ENCODE results near the gene LRRC25. TPM values are rescaled to one million over a fixed set of nuclear protein-coding genes. Genes with fewer than 3 reads are reported as not detected.

The LRRC25 gene
- total and polyA plus RNA-seq, 4 experiments from 2014 or later: 0.07 to 0.91 (median 0.73) TPM; not detected in 1

- Mint-ChIP-seq H3K27me3 (no peaks in the 10 kb centered on the region), H3K36me3 (peaks cover 6 to 14% of the 10 kb centered on the region in 2 donors), H3K27ac (peak overlapping the region; percentile 47 to 92 (median 66)), H3K4me3 (peak overlapping the region; percentile 13 to 71 (median 38)), H3K9me3 (peaks cover 0 to 5% (median 2%) of the 10 kb centered on the region in 8 donors), H3K4me1 (peaks cover 18 to 64% (median 32%) of the 10 kb centered on the region in 4 donors)
- Histone ChIP-seq H3K9me3 (ENCODE audit: control insufficient read depth in 1 of 2, low read length in 2 of 2) (no peaks in the 10 kb centered on the region), H3K27me3 (ENCODE audit: insufficient read depth, low read length) (no peaks in the 10 kb centered on the region), H3K27ac (ENCODE audit: low read depth, low read length) (no peak overlapping the region), H3K4me1 (ENCODE audit: insufficient read depth, low read length) (peaks cover 28% of the 10 kb centered on the region), H3K36me3 (ENCODE audit: insufficient read depth, low read length) (peaks cover 10% of the 10 kb centered on the region), H3K4me3 (ENCODE audit: low read length in 2 of 2) (no peak overlapping the region)
- ChIA-PET CTCF (ENCODE audit: partially characterized antibody) (interaction anchor here (0.6 to 2.8 kb wide), 7 partner anchors 12 to 408 kb away, joined by 3 to 16 read pairs (median 4); no protein-coding TSS in a partner anchor), POLR2A (ENCODE audit: partially characterized antibody) (interaction anchor here (1.0 to 14.5 kb wide), 7 partner anchors 9 to 928 kb away, joined by 3 to 238 read pairs (median 7); partner anchors contain the start of genes PGLS, SSBP4 and UPF1)
- peak in 1 of 5 donors; percentile 40 for DNase-seq
- intact Hi-C loops (cut with micrococcal nuclease): no loop called here
Observed at GRCh38 chr19:18439025-18439909, 41.8 kb upstream of the LRRC25 start.

- H3K27me3 ChIP-seq (ENCODE audit: insufficient read depth, low read length): no peaks in the 10 kb centered on the region
- H3K4me1 Mint-ChIP-seq: peaks cover 18 to 66% (median 32%) of the 10 kb centered on the region in 4 donors
- H3K4me1 ChIP-seq (ENCODE audit: insufficient read depth, low read length): peaks cover 28% of the 10 kb centered on the region
- peak in 1 of 5 donors; percentile 54 for DNase-seq
- peak overlapping the region in 2 of 8 donors; percentile 15 to 17 for H3K4me3 Mint-ChIP-seq
- POLR2A ChIA-PET (ENCODE audit: partially characterized antibody): interaction anchor here (1.0 to 14.5 kb wide), 3 partner anchors 11 to 23 kb away, joined by 3 to 238 read pairs (median 7); partner anchors contain the start of gene SSBP4
- no peaks in the 10 kb centered on the region for H3K27me3 Mint-ChIP-seq
- H3K27ac Mint-ChIP-seq: peak overlapping the region in 3 of 7 donors; percentile 63 to 92 (median 80)
- intact Hi-C loops (cut with micrococcal nuclease): no loop called here
- no peak overlapping the region for H3K4me3 ChIP-seq (ENCODE audit: low read length in 2 of 2)
- H3K9me3 Mint-ChIP-seq: peaks cover 0 to 4% (median 2%) of the 10 kb centered on the region in 8 donors
- peaks cover 2% of the 10 kb centered on the region for H3K36me3 ChIP-seq (ENCODE audit: insufficient read depth, low read length)
- no peak overlapping the region for H3K27ac ChIP-seq (ENCODE audit: low read depth, low read length)
- CTCF ChIA-PET (ENCODE audit: partially characterized antibody): interaction anchor here (1.0 to 2.8 kb wide), 5 partner anchors 13 to 409 kb away, joined by 3 to 16 read pairs (median 5); no protein-coding TSS in a partner anchor
- H3K9me3 ChIP-seq (ENCODE audit: control insufficient read depth in 1 of 2, low read length in 2 of 2): no peaks in the 10 kb centered on the region
- H3K36me3 Mint-ChIP-seq: peaks cover 6 to 10% of the 10 kb centered on the region in 2 donors
Observed at GRCh38 chr19:18438331-18439024, 41.1 kb upstream of the LRRC25 start.

- Histone ChIP-seq H3K9me3 (ENCODE audit: control insufficient read depth in 1 of 2, low read length in 2 of 2) (no peaks in the 10 kb centered on the region), H3K4me1 (ENCODE audit: insufficient read depth, low read length) (peaks cover 26% of the 10 kb centered on the region), H3K27me3 (ENCODE audit: insufficient read depth, low read length) (no peaks in the 10 kb centered on the region), H3K27ac (ENCODE audit: low read depth, low read length) (peak within 1 kb of the TSS; percentile 45), H3K4me3 (ENCODE audit: low read length in 2 of 2) (peak within 1 kb of the TSS in 1 of 2 donors; percentile 55), H3K36me3 (ENCODE audit: insufficient read depth, low read length) (no peaks in the 10 kb centered on the region)
- Mint-ChIP-seq H3K36me3 (peaks cover 4 to 8% of the 10 kb centered on the region in 2 donors), H3K9me3 (peaks cover 0 to 4% (median 2%) of the 10 kb centered on the region in 8 donors), H3K27me3 (no peaks in the 10 kb centered on the region), H3K4me1 (peaks cover 16 to 59% (median 30%) of the 10 kb centered on the region in 4 donors), H3K27ac (peak within 1 kb of the TSS; percentile 50 to 92 (median 78)), H3K4me3 (peak within 1 kb of the TSS; percentile 74 to 87 (median 83))
- ChIA-PET POLR2A (ENCODE audit: partially characterized antibody) (interaction anchor here (1.0 to 14.5 kb wide), 6 partner anchors 9 to 156 kb away, joined by 3 to 238 read pairs (median 6); partner anchors contain the start of genes ELL, JUND and SSBP4), CTCF (ENCODE audit: partially characterized antibody) (interaction anchor here (0.9 kb wide), 1 partner anchor 13 kb away, joined by 3 read pairs; no protein-coding TSS in a partner anchor)
- peak in 2 of 5 donors; percentile 40 to 72 for DNase-seq
- intact Hi-C loops (cut with micrococcal nuclease): loop anchor here (1.0 kb wide), 1 partner anchor 8 kb away; no protein-coding TSS in a partner anchor
Observed at GRCh38 chr19:18437491-18438330, 40.3 kb upstream of the LRRC25 start, which contains the start of gene ISYNA1. TSS of gene ISYNA1 (minus strand) at chr19:18438133. CDS start at chr19:18437979, 154 bp downstream.

GRCh38 chr19:18436671-18437490 is 39.5 kb upstream of the LRRC25 start:
- ChIA-PET CTCF (ENCODE audit: partially characterized antibody) (interaction anchor here (0.9 to 1.0 kb wide), 2 partner anchors 13 to 18 kb away, joined by 3 to 4 read pairs; partner anchors contain the start of gene SSBP4), POLR2A (ENCODE audit: partially characterized antibody) (interaction anchor here (0.7 to 14.5 kb wide), 6 partner anchors 8 to 155 kb away, joined by 3 to 238 read pairs (median 5); partner anchors contain the start of genes ELL, JUND and SSBP4)
- no peaks in the 10 kb centered on the region for H3K9me3 ChIP-seq (ENCODE audit: control insufficient read depth in 1 of 2, low read length in 2 of 2)
- peak; percentile 74 to 85 (median 77) for DNase-seq
- Mint-ChIP-seq H3K4me1 (peaks cover 12 to 51% (median 25%) of the 10 kb centered on the region in 4 donors), H3K27me3 (no peaks in the 10 kb centered on the region), H3K9me3 (peaks cover 0 to 3% (median 0%) of the 10 kb centered on the region in 8 donors), H3K4me3 (peak overlapping the region; percentile 74 to 87 (median 83)), H3K36me3 (peaks cover 0 to 5% of the 10 kb centered on the region in 2 donors), H3K27ac (peak overlapping the region; percentile 70 to 91 (median 78))
- peak overlapping the region; percentile 26 for H3K27ac ChIP-seq (ENCODE audit: low read depth, low read length)
- H3K4me3 ChIP-seq (ENCODE audit: low read length in 2 of 2): peak overlapping the region in 1 of 2 donors; percentile 55
- H3K27me3 ChIP-seq (ENCODE audit: insufficient read depth, low read length): no peaks in the 10 kb centered on the region
- intact Hi-C loops (cut with micrococcal nuclease): loop anchor here (1.0 kb wide), 1 partner anchor 8 kb away; no protein-coding TSS in a partner anchor
- H3K4me1 ChIP-seq (ENCODE audit: insufficient read depth, low read length): peaks cover 20% of the 10 kb centered on the region
- H3K36me3 ChIP-seq (ENCODE audit: insufficient read depth, low read length): no peaks in the 10 kb centered on the region

GRCh38 chr19:18435842-18436670 is 38.6 kb upstream of the LRRC25 start:
- ChIA-PET CTCF (ENCODE audit: partially characterized antibody) (interaction anchor here (1.0 to 1.6 kb wide), 2 partner anchors 17 to 18 kb away, joined by 3 to 4 read pairs; partner anchors contain the start of gene SSBP4), POLR2A (ENCODE audit: partially characterized antibody) (interaction anchor here (1.1 to 14.5 kb wide), 2 partner anchors 18 to 396 kb away, joined by 3 to 238 read pairs; partner anchors contain the start of genes SSBP4 and UPF1)
- intact Hi-C loops (cut with micrococcal nuclease): no loop called here

More at GRCh38 chr19:18435842-18436670, 38.6 kb upstream of the LRRC25 start:
- no peak for DNase-seq
- H3K9me3 ChIP-seq (ENCODE audit: control insufficient read depth in 1 of 2, low read length in 2 of 2): no peaks in the 10 kb centered on the region
- Mint-ChIP-seq H3K4me3 (peak overlapping the region; percentile 53 to 72 (median 65)), H3K9me3 (no peaks in the 10 kb centered on the region), H3K4me1 (peaks cover 8 to 42% (median 19%) of the 10 kb centered on the region in 4 donors), H3K27me3 (no peaks in the 10 kb centered on the region), H3K27ac (peak overlapping the region in 5 of 7 donors; percentile 35 to 77 (median 70)), H3K36me3 (peaks cover 0 to 5% of the 10 kb centered on the region in 2 donors)
- H3K27ac ChIP-seq (ENCODE audit: low read depth, low read length): peak overlapping the region; percentile 26
- H3K27me3 ChIP-seq (ENCODE audit: insufficient read depth, low read length): no peaks in the 10 kb centered on the region
- no peak overlapping the region for H3K4me3 ChIP-seq (ENCODE audit: low read length in 2 of 2)
- H3K4me1 ChIP-seq (ENCODE audit: insufficient read depth, low read length): peaks cover 16% of the 10 kb centered on the region
- no peaks in the 10 kb centered on the region for H3K36me3 ChIP-seq (ENCODE audit: insufficient read depth, low read length)
